Measurements from ENCODE around the gene BPIFB1. TPM values are rescaled to one million over a fixed set of nuclear protein-coding genes. Genes with fewer than 3 reads are reported as not detected.

BPIFB1 gene
- total and polyA plus RNA-seq, 2 donors from 2014 or later = not detected

DNA sequence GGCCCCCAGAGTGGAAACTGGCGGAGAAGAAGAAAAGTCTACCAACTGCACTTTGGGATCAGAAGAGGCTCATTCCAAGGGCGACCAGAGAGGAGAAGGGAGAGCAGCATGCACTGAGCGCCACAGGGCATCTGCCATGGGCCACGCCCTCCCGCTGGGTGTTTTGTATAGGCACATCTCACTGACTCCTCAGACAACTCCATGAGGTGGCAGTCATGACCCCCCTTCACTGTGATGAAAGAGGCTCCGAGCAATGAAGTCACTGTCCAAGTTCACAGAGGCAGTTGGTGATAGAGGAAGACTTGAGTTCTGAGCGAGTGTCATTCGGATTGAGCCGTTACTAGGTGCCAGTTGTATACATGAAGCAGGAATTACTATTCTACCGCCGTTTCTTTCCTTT is 15.4 kb downstream of the BPIFB1 start:
- intact Hi-C loops (cut with DNase I) = loop anchor here (10.0 kb wide), 1 partner anchor 394 kb away; no protein-coding TSS in a partner anchor
- Histone ChIP-seq H3K4me1 (ENCODE audit: control insufficient read depth in 2 of 3, insufficient read depth in 2 of 3, low read depth in 1 of 3, low read length in 3 of 3) (peaks cover 0 to 2% (median 0%) of the 10 kb centered on the region in 3 donors), H3K4me3 (ENCODE audit: low read length in 3 of 3) (no peak overlapping the region), H3K9me3 (ENCODE audit: control insufficient read depth in 2 of 3, insufficient read depth in 1 of 3, low read length in 3 of 3) (no peaks in the 10 kb centered on the region), H3K27ac (ENCODE audit: low read depth in 2 of 2, low read length in 2 of 2) (no peak overlapping the region), H3K36me3 (ENCODE audit: control insufficient read depth in 2 of 3, insufficient read depth in 3 of 3, low read length in 3 of 3) (no peaks in the 10 kb centered on the region), H3K9ac (ENCODE audit: low read length in 3 of 3) (no peak overlapping the region), H3K27me3 (ENCODE audit: control insufficient read depth, insufficient read depth, low read length) (no peaks in the 10 kb centered on the region)
- FAIRE-seq = no peak
- TF ChIP-seq, protein P1, sequence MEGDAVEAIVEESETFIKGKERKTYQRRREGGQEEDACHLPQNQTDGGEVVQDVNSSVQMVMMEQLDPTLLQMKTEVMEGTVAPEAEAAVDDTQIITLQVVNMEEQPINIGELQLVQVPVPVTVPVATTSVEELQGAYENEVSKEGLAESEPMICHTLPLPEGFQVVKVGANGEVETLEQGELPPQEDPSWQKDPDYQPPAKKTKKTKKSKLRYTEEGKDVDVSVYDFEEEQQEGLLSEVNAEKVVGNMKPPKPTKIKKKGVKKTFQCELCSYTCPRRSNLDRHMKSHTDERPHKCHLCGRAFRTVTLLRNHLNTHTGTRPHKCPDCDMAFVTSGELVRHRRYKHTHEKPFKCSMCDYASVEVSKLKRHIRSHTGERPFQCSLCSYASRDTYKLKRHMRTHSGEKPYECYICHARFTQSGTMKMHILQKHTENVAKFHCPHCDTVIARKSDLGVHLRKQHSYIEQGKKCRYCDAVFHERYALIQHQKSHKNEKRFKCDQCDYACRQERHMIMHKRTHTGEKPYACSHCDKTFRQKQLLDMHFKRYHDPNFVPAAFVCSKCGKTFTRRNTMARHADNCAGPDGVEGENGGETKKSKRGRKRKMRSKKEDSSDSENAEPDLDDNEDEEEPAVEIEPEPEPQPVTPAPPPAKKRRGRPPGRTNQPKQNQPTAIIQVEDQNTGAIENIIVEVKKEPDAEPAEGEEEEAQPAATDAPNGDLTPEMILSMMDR (IDR thresholded peaks at IDR 0.05; ENCODE audit: borderline replicate concordance, extremely low read depth, insufficient read depth) = no peak
- no peak for DNase-seq

- H3K27ac ChIP-seq (ENCODE audit: low read depth in 2 of 2, low read length in 2 of 2) = no peak overlapping the region
- H3K27me3 ChIP-seq (ENCODE audit: control insufficient read depth, insufficient read depth, low read length) = no peaks in the 10 kb centered on the region
- H3K9me3 ChIP-seq (ENCODE audit: control insufficient read depth in 2 of 3, insufficient read depth in 1 of 3, low read length in 3 of 3) = no peaks in the 10 kb centered on the region
- H3K9ac ChIP-seq (ENCODE audit: low read length in 3 of 3) = no peak overlapping the region
- H3K4me3 ChIP-seq (ENCODE audit: low read length in 3 of 3) = no peak overlapping the region
- DNase-seq (peak; percentile 53 to 83 (median 64)), FAIRE-seq (no peak)
- intact Hi-C loops (cut with DNase I) = loop anchor here (10.0 kb wide), 1 partner anchor 394 kb away; no protein-coding TSS in a partner anchor
- TF ChIP-seq, protein P1 (IDR thresholded peaks at IDR 0.05; ENCODE audit: borderline replicate concordance, extremely low read depth, insufficient read depth) = peak; percentile 87
- peaks cover 0 to 2% (median 0%) of the 10 kb centered on the region in 3 donors for H3K4me1 ChIP-seq (ENCODE audit: control insufficient read depth in 2 of 3, insufficient read depth in 2 of 3, low read depth in 1 of 3, low read length in 3 of 3)
- no peaks in the 10 kb centered on the region for H3K36me3 ChIP-seq (ENCODE audit: control insufficient read depth in 2 of 3, insufficient read depth in 3 of 3, low read length in 3 of 3)
Measured at GRCh38 chr20:33299111-33299603, 16.1 kb downstream of the BPIFB1 start.

DNA sequence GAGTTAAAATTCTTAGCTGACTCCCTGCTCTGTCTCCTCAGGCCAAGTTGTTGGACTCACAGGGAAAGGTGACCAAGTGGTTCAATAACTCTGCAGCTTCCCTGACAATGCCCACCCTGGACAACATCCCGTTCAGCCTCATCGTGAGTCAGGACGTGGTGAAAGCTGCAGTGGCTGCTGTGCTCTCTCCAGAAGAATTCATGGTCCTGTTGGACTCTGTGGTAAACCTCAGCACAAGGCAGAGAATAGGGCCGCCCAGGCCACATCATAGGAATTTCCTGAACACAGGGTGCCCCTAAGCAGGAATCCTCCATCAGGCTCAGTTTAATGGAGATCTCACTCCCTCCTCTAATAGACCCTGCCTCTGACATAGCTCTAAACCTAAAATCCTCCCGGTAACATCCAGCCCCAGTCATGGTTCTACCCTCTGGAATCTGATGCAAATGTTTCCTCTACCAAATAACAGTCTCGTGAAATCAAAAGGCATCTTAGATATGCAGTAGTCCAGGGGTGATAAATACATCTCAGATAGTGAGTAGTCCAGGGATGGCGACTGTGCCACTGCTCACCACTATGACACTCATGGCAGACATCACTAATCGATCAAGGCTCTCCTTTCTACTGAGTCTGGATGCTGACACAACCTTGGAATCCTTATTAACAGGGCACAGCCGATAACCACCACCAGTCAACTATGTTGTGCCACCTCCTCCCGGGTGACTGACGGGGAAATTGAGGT is 18.3 kb downstream of the BPIFB1 start:
- H3K27me3 ChIP-seq (ENCODE audit: control insufficient read depth, insufficient read depth, low read length) = no peaks in the 10 kb centered on the region
- H3K27ac ChIP-seq (ENCODE audit: low read depth in 2 of 2, low read length in 2 of 2) = no peak overlapping the region
- no peaks in the 10 kb centered on the region for H3K9me3 ChIP-seq (ENCODE audit: control insufficient read depth in 2 of 3, insufficient read depth in 1 of 3, low read length in 3 of 3)
- intact Hi-C loops (cut with DNase I) = no loop called here
- no peaks in the 10 kb centered on the region for H3K36me3 ChIP-seq (ENCODE audit: control insufficient read depth in 2 of 3, insufficient read depth in 3 of 3, low read length in 3 of 3)
- DNase-seq = no peak
- no peak overlapping the region for H3K9ac ChIP-seq (ENCODE audit: low read length in 3 of 3)
- peaks cover 0 to 2% (median 0%) of the 10 kb centered on the region in 3 donors for H3K4me1 ChIP-seq (ENCODE audit: control insufficient read depth in 2 of 3, insufficient read depth in 2 of 3, low read depth in 1 of 3, low read length in 3 of 3)
- no peak for FAIRE-seq
- H3K4me3 ChIP-seq (ENCODE audit: low read length in 3 of 3) = no peak overlapping the region
- TF ChIP-seq, protein P1 (IDR thresholded peaks at IDR 0.05; ENCODE audit: borderline replicate concordance, extremely low read depth, insufficient read depth) = no peak
